T-helper 22 cell (primary cell): Measurements from ENCODE around the gene EYA2.

Experiments used
- DNase-seq: peaks from one replicate; pipeline ENCODE4 v3.0.0-alpha.2; 2020; ENCODE audit warnings: low read depth

EYA2 gene

GRCh38 chr20:47066484-47067270 lies 172.0 kb downstream of the EYA2 start:
- DNase-seq = no peak

DNA sequence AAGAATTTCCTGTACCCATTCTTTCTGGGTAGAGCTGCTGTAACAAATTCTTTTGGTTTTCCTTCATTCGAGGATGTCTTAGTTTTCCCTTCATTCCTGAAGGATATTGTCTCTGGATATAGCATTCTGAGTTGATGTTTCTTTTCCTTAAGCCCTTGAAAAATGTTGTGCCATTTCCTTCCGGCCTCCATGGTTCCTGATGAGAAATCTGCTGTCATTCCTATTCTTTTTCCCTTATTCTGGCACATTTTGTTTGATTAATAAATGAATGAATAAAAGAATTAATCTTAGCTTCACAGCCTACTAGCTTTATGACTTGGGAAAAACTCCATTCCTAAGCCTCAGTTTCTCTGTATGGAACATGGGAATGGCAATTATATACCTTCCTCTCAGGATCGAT lies 173.1 kb downstream of the EYA2 start:
- DNase-seq = no peak

DNA sequence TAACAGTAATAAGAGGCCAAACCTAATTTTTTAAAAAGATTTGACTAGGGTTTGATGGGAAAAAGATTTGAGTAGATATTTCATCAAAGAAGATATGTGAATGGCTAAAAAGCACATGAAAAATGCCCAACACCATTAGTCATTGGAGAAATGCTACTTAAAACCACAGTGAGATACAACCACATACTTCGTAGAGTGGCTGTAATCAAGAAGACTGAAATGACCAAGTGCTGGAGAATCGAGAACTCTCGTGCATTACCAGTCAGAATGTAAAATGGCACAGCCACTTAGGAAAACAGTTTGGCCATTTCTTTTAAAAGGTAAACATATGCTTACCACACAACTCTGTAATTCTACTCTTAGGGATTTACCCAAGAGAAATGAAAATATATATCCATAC lies 175.5 kb downstream of the EYA2 start:
- no peak for DNase-seq

GRCh38 chr20:47071646-47072185 lies 177.1 kb downstream of the EYA2 start:
- DNase-seq = no peak

DNA sequence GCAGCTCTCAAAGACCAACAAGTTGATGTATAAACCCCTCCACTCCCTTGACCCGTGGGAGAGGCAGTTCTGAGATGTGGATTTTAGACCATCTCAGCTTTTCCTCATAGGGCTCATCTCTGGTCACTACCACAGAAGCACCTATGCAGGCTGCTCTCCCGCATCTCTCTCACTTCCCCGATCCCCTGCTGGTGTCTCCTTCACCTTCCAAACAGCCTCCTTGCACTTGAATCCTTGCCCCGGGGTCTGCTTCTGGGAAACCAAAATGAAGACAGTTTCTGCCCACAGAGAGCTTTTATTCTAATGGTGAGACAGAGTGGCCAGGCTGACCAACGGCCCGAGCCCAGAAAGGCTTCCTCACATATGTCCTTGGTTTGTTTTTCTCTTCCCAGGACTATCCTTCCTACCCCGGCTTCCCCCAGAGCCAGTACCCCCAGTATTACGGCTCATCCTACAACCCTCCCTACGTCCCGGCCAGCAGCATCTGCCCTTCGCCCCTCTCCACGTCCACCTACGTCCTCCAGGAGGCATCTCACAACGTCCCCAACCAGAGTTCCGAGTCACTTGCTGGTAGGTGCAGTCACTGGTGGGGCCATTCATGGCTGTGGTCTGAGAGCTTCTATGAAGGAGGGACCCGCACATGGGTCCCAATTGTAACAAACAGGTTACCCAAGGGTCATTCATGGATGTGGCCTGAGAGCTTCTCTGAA lies 179.3 kb downstream of the EYA2 start:
- no peak for DNase-seq

- no peak for DNase-seq
Measured at GRCh38 chr20:47075263-47075662, 180.6 kb downstream of the EYA2 start.

GRCh38 chr20:47079047-47079446 lies 184.4 kb downstream of the EYA2 start:
- DNase-seq = no peak

GRCh38 chr20:47080365-47080764 lies 185.7 kb downstream of the EYA2 start:
- no peak for DNase-seq

DNA sequence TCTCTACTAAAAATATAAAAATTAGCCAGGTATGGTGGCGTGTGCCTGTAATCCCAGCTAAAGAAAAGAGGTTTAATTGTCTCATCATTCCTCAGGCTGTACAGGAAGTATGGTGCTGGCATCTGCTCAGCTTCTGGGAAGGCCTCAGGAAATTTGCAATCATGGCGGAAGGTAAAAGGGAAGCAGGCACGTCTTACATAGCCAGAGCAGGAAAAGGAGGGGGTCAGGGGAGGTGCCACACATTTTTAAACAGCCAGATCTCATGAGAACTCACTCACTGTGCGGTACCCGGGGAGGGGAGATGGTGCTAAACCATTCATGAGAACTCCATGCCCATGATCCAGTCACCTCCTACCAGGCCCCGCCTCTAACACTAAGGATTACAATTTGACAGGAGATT lies 191.7 kb downstream of the EYA2 start:
- DNase-seq = no peak

DNA sequence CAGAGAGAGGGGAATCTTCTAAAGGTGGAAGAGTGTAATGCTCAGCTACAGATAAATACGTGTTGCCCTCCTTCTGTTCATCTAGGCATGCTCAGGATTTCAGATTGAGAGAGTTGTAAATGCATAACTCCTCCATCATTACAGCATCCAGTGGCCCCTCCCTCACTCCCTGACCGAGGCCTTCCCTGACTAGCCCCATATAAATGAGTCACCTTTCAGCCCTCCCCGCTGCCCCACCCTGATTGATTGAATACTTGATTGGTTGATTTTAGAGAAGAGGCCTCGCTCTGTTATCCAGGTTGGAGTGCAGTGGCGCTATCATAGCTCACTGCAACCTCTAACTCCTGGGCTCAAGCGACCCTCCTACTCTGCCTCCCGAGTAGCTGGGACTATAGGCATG lies 193.7 kb downstream of the EYA2 start:
- DNase-seq = no peak

- no peak for DNase-seq
Measured at GRCh38 chr20:47089151-47089550, 194.5 kb downstream of the EYA2 start.

DNA sequence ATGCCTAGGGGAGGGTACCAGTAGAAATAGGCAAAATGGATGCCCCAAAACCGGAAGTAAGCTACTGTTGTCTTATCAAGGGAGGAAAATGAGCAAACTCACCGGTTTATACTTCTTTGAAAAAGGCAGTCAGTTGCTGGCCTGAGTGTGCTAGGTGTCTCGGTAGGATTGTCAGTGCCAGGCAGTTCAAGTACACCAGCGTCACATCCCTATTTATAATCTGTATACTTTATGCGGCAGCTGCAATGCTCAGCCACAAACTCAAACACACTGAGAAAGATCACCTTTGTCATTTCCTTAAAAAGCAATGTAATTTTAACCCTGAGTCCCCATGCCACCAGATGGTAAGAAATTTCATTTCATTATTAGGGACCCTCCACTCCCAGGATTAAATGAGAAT lies 196.2 kb downstream of the EYA2 start:
- DNase-seq = no peak

DNA sequence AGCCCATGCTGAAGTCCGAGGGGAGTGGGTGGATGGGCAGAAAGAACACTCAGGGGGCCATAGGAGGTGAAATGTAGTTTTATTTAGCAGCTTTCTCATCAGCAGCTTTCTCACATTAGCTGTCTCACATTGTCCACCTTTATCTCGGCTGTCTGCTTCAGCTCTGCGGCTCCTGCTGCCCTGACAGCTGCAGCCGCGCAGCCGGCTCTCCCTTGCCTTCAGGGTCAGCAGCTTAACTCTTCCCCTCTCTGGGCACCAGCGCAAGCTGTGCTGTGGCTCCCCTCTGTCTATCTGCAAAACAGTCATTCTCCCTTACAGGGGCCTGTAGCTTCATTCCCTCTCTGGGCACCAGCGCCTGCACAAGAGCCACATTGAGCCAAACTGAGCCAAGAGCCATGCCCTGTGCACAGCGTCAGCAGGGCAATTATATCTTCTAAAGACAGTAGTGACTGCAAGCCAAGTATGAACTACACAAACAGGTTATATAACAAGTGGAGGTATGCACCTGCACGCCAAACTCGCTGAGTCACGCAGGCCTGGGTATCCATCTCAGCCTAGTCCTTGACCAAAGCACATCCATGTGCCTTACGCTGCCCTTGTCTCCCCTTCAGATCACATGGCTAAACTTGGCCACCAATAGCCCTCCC lies 198.8 kb downstream of the EYA2 start:
- DNase-seq = no peak

DNA sequence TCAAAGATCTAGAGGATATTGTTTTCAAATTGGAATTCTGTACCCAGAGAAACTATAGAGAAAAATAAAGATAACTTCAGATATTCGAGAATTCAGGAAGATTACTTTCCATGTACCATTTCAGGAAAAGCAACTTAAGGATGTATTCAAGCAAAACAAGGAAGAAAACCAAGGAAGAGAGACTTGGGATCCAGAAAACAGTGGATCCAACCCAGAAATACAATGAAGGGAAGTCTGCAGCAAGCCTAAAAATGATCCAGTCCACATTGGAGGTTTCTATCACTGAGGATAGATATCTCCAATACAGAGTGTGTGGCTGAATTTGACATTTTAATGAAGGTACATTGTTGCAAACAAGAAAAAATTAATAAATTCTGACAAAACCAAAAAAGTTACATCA lies 201.0 kb downstream of the EYA2 start:
- DNase-seq = no peak

- DNase-seq = no peak
Measured at GRCh38 chr20:47097691-47098622, 203.3 kb downstream of the EYA2 start.

GRCh38 chr20:47099093-47099492 lies 204.4 kb downstream of the EYA2 start:
- no peak for DNase-seq

DNA sequence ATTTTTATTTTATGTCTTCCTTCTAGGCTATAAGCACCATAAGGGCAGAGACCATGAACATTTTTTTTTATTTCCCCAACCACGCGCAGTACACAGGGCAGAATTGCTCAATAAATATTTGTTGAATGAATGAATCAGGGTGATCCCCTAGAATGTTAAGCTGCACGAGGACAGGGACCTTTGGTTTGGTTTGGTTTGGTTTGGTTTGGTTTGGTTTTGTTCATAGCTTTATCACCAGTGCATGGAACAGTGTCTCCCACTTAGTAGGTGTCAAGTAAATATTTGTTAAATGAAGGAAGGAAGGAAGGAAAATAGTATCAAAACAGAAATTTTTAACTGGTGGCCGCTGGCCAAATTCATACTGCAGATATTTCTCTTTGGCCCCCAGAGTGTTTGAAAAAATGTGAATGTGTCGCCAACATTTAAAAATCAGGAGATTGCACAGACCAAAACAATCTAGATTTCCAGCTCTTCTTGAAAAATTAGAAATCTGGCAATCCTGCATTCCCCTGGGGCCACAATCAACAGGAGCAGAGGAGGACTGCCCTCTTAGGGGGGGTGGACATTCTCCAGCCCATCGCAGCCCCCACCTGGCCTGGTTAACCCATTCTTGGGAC lies 205.3 kb downstream of the EYA2 start:
- DNase-seq = no peak

DNA sequence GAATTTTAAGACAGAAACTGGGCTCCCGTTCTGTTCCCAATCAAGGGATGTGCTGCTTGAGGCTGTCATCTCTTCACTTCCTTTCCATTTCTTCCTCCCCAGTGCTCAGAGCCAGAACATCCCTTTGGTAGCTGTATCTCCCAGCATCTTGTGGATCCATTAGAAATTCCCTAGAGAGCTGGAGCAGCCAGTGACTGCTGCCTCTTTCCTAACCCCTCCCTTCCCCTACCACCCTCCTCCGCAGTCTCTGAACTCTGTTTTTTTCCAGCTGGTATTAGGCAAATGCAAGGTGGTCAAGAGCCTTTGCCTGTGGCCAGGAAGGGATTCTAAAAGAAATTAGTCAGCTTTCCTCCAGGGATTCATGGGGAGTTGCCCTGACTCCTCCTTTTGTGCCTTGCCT lies 208.0 kb downstream of the EYA2 start:
- DNase-seq = no peak

GRCh38 chr20:47106786-47107185 lies 212.1 kb downstream of the EYA2 start:
- no peak for DNase-seq

GRCh38 chr20:47108994-47109393 lies 214.4 kb downstream of the EYA2 start:
- no peak for DNase-seq

GRCh38 chr20:47110819-47111218 lies 216.2 kb downstream of the EYA2 start:
- no peak for DNase-seq
